ENCODE data around the gene ERMARD.
A peak's percentile ranks its signal among the peaks of the same experiment; 100 is the strongest.

Gene ERMARD

DNA sequence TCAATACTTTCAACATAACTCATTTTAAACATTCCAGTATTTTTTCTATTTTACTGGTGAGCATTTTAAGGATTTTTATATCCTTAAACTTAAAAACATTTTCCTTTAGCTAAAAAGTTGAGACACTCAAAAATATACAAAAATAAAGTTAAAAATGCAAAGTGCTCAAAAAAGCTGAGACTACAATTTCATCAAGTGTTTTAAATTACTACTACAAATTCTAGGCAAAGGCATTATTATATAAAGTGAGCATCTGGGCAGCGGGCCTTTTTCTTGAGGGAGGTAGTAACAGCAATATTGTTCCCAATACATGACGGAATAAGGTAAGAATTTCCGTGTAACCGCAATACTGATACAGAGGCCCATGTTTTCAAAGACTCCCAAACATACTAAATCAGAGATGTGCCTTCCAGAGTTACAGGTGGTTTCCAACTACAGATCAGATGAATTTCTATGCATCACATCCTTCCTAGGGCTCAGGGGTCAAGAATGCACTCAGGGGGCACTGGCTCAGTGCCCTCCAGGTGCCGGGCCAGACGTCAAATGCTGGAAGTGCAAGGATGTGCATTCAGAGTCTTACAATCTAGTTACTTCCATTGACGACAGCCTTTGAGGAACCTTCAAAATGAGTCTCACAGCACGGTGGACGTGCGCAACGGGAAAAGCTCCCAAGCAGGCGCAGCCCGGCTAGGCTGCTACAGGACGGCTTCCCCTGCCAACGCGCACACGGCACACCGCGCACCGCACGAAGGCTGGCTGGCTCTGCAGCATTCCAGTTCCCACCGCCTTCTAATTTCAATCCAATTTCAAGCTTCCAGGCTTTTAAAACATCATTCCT lies 28.8 kb upstream of the ERMARD start:
- in situ Hi-C loops (cut with HindIII; ENCODE audit: low pct_ligation_motif_present, low sequenced_read_pairs) = no loop called here
- DNase-seq = peak; percentile 61
- TF ChIP-seq, protein P1, sequence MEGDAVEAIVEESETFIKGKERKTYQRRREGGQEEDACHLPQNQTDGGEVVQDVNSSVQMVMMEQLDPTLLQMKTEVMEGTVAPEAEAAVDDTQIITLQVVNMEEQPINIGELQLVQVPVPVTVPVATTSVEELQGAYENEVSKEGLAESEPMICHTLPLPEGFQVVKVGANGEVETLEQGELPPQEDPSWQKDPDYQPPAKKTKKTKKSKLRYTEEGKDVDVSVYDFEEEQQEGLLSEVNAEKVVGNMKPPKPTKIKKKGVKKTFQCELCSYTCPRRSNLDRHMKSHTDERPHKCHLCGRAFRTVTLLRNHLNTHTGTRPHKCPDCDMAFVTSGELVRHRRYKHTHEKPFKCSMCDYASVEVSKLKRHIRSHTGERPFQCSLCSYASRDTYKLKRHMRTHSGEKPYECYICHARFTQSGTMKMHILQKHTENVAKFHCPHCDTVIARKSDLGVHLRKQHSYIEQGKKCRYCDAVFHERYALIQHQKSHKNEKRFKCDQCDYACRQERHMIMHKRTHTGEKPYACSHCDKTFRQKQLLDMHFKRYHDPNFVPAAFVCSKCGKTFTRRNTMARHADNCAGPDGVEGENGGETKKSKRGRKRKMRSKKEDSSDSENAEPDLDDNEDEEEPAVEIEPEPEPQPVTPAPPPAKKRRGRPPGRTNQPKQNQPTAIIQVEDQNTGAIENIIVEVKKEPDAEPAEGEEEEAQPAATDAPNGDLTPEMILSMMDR (IDR thresholded peaks at IDR 0.05; ENCODE audit: low read depth, low read length, missing control alignments) = no peak
- H3K27ac ChIP-seq = peak overlapping the region; percentile 65
- H3K36me3 ChIP-seq (replicated peaks) = no peaks in the 10 kb centered on the region
- H3K4me3 ChIP-seq (ENCODE audit: low read depth, low read length) = peak overlapping the region; percentile 72
- H3K27me3 ChIP-seq (replicated peaks) = no peaks in the 10 kb centered on the region

DNA sequence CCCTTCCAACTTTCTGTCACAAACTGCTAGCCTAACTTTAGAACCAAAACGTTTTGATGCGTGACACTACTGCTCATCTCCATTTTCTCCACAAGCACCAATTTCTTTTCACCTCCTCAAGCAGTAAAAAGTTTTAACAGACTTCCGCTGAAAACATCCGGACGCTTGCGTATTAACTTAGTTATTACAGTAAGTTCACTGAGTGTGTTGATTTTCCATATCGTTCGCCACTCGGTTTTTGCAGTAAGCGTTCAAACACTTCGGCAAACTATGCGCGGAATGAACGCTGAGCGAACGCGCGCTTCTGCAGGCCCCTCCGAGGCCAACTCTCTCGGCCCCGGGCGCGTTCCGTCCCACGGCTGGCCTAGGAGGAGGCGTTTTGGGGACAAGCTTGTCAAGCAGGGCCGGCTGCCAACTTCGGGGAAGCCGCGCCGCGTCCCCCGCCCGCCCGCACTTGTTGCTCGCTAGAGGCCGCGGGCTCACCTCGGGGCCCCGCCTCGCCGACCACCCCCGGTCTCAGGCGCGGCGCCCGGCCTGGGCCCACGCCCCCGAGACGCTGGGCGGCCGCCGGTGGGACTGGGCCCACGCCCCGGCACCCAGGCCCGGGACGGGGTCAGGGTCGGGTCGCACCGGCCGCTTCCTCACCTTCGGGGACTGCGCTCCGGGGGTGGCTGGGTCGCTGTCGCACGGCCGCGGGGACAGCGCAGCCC lies 28.1 kb upstream of the ERMARD start:
- TF ChIP-seq, protein P1 (IDR thresholded peaks at IDR 0.05; ENCODE audit: low read depth, low read length, missing control alignments) = no peak
- Histone ChIP-seq H3K4me3 (ENCODE audit: low read depth, low read length) (peak overlapping the region; percentile 72), H3K36me3 (replicated peaks) (no peaks in the 10 kb centered on the region), H3K27me3 (replicated peaks) (no peaks in the 10 kb centered on the region), H3K27ac (peak overlapping the region; percentile 65)
- DNase-seq = peak; percentile 38
- in situ Hi-C loops (cut with HindIII; ENCODE audit: low pct_ligation_motif_present, low sequenced_read_pairs) = no loop called here

DNA sequence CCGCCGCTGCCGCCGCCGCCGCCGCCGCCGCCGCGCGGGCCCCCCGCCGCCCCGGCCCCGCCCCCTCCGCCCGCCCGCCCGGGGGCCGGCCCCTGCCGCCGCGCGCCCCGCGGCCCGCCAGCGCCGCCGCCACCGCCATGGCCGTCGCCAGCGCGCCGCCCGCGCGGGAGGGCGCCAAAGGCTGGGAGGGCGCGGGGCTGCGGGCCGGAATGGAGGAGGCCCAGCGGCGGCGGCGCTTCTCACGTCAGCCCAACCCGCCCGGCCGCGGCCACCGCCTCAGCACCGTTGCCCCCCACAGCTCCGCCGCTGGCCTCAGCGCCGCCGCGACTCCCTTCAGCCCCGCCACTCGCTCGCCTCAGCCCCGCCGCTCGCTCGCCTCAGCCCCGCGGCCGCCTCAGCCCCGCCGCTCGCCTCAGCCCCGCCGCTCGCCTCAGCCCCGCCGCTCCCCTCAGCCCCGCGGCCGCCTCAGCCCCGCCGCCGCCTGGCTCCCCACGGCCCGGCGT lies 27.4 kb upstream of the ERMARD start:
- in situ Hi-C loops (cut with HindIII; ENCODE audit: low pct_ligation_motif_present, low sequenced_read_pairs) = no loop called here
- Histone ChIP-seq H3K4me3 (ENCODE audit: low read depth, low read length) (peak overlapping the region; percentile 72), H3K27me3 (replicated peaks) (no peaks in the 10 kb centered on the region), H3K27ac (peak overlapping the region; percentile 50), H3K36me3 (replicated peaks) (no peaks in the 10 kb centered on the region)
- TF ChIP-seq, protein P1 (IDR thresholded peaks at IDR 0.05; ENCODE audit: low read depth, low read length, missing control alignments) = no peak
- DNase-seq = no peak

DNA sequence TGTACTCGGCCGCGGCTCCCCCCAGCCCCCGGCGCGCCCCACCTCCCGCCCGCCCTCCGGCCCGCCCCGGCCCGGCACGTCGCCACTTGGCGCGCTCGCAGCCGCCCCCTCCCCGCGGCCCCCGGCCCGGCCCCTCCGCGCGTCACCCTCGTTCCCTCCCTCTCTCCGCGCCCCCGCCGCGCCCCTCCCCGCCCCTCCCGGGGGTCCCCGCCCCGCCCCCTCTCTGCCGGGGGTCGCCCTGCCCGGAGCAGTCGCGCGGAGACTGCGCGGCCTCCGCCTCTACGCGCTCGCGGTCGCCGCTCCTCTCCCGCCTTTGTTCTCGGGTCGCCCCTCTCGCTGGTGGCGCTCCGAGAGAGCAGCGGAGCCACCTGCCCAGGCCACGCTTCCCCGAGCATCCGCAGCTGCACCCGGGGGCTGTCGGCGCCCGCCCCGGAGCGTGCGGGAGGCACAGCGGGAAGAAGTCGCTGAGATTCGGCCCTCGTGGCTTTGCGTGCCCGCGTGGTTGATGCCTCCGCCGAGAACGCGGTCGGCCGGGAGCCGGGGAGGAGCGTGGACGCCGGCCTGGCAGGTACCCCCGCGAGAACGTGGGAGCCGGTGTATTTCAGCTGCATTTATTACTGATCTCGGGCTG lies 26.8 kb upstream of the ERMARD start, which contains the start of gene PHF10:
Gene PHF10, minus strand, starts transcription at position 7 of the 631 bp plus-strand sequence. CDS start 569 bp downstream, outside the sequence.
- TF ChIP-seq, protein P1 (IDR thresholded peaks at IDR 0.05; ENCODE audit: low read depth, low read length, missing control alignments) = no peak
- Histone ChIP-seq H3K27me3 (replicated peaks) (no peaks in the 10 kb centered on the region), H3K36me3 (replicated peaks) (no peaks in the 10 kb centered on the region), H3K27ac (peak within 1 kb of the TSS; percentile 65), H3K4me3 (ENCODE audit: low read depth, low read length) (peak within 1 kb of the TSS; percentile 72)
- DNase-seq = no peak
- in situ Hi-C loops (cut with HindIII; ENCODE audit: low pct_ligation_motif_present, low sequenced_read_pairs) = no loop called here

DNA sequence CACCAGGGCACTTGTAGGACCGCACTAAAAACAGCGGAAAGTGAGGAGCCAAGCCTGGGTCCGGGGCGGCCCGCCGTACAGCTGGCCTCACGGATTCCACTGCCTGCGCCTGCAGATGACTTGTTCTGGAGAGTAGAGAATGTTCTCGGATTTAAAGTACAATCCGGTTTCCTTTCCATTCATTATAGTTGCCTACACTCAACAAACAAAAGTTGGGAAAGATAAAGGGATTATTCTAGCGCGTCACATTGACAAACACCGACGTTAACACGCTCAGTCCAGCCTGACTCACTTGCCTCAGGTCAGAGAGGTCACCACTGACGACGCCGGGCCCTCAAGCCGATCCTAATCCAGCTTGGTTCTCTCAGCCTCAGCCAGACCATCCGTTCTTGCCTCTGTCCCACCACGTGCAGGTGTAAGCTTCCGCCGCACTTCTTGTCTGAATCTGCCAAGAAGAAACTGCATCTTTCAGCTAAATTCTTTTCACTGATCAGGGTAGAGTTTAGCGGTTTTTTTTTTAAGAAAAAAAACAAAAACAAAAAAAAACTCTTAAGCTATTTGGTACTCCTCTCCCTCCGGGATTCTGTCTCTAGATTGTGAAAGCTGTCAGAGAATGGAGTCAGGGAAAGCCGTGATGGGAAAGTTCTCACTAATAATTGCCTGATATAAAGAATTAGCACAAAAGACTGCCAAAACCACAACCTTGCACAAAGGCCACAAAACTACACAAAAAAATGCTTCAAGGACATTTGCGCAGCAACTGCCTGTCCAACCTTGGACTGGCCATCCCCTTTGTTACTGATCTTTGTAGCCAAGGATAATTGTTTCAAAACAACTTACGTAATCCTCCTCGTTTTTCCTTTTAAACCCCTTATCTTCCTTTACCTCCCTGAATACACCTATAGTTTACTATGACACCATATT lies 26.0 kb upstream of the ERMARD start:
- TF ChIP-seq, protein P1 (IDR thresholded peaks at IDR 0.05; ENCODE audit: low read depth, low read length, missing control alignments) = no peak
- peak overlapping the region; percentile 47 for H3K27ac ChIP-seq
- no peaks in the 10 kb centered on the region for H3K36me3 ChIP-seq (replicated peaks)
- peak overlapping the region; percentile 68 for H3K4me3 ChIP-seq (ENCODE audit: low read depth, low read length)
- in situ Hi-C loops (cut with HindIII; ENCODE audit: low pct_ligation_motif_present, low sequenced_read_pairs) = no loop called here
- no peaks in the 10 kb centered on the region for H3K27me3 ChIP-seq (replicated peaks)
- DNase-seq = peak; percentile 79

Measured in brain microvascular endothelial cell (primary cell).